ENCODE measurements around the gene ABCA10. TPM values are rescaled to one million over a fixed set of nuclear protein-coding genes. Genes with fewer than 3 reads are reported as not detected.

The ABCA10 gene
- total and polyA plus RNA-seq, 2 of the 8 experiments (the other 6 are each of a cell fraction or from before 2014, with no cell fraction given): not detected

- no peak for TF ChIP-seq RAD21 (IDR thresholded peaks at IDR 0.05 in 1 of 2, conservative IDR thresholded peaks at IDR 0.05 in 1 of 2; ENCODE audit: low read depth in 2 of 2, low read length in 2 of 2)
- no peak for TF ChIP-seq CBX8 (IDR thresholded peaks at IDR 0.05; ENCODE audit: borderline replicate concordance, low read depth, low read length)
- no peak for TF ChIP-seq ATF2 (IDR thresholded peaks at IDR 0.05; ENCODE audit: low read length)
Measured at GRCh38 chr17:69208640-69209039, 20.0 kb downstream of the ABCA10 start (continued).
